ENCODE data around the gene CTNNBL1.

Gene CTNNBL1

GRCh38 chr20:37866051-37866450 is 172.2 kb downstream of the CTNNBL1 start:
- DNase-seq (ENCODE audit: low read depth) = no peak
- no peak for TF ChIP-seq CTCF (IDR thresholded peaks at IDR 0.05; ENCODE audit: low read length, missing control alignments)
- no peak overlapping the region for H3K4me3 ChIP-seq (replicated peaks; ENCODE audit: low read depth, low read length)

- TF ChIP-seq CTCF (IDR thresholded peaks at IDR 0.05; ENCODE audit: low read length, missing control alignments) = no peak
- peak; percentile 3 for DNase-seq (ENCODE audit: low read depth)
- no peak overlapping the region for H3K4me3 ChIP-seq (replicated peaks; ENCODE audit: low read depth, low read length)
These were observed 173.7 kb downstream of the CTNNBL1 start for GRCh38 chr20:37867289-37868195.

GRCh38 chr20:37868851-37869333 is 175.1 kb downstream of the CTNNBL1 start:
- H3K4me3 ChIP-seq (replicated peaks; ENCODE audit: low read depth, low read length) = no peak overlapping the region
- no peak for DNase-seq (ENCODE audit: low read depth)
- no peak for TF ChIP-seq CTCF (IDR thresholded peaks at IDR 0.05; ENCODE audit: low read length, missing control alignments)

- TF ChIP-seq CTCF (IDR thresholded peaks at IDR 0.05; ENCODE audit: low read length, missing control alignments) = no peak
- DNase-seq (ENCODE audit: low read depth) = no peak
These were observed 175.6 kb downstream of the CTNNBL1 start for GRCh38 chr20:37869334-37869861.

GRCh38 chr20:37870294-37870693 is 176.5 kb downstream of the CTNNBL1 start:
- DNase-seq (ENCODE audit: low read depth) = no peak
- TF ChIP-seq CTCF (IDR thresholded peaks at IDR 0.05; ENCODE audit: low read length, missing control alignments) = no peak
- no peak overlapping the region for H3K4me3 ChIP-seq (replicated peaks; ENCODE audit: low read depth, low read length)

More at GRCh38 chr20:37869334-37869861, 175.6 kb downstream of the CTNNBL1 start:
- no peak overlapping the region for H3K4me3 ChIP-seq (replicated peaks; ENCODE audit: low read depth, low read length)

- TF ChIP-seq CTCF (IDR thresholded peaks at IDR 0.05; ENCODE audit: low read length, missing control alignments) = no peak
- DNase-seq (ENCODE audit: low read depth) = no peak
- no peak overlapping the region for H3K4me3 ChIP-seq (replicated peaks; ENCODE audit: low read depth, low read length)
These were observed 177.9 kb downstream of the CTNNBL1 start for GRCh38 chr20:37871751-37872150.
